Measurements from ENCODE around the gene ASXL3.

The ASXL3 gene

DNA sequence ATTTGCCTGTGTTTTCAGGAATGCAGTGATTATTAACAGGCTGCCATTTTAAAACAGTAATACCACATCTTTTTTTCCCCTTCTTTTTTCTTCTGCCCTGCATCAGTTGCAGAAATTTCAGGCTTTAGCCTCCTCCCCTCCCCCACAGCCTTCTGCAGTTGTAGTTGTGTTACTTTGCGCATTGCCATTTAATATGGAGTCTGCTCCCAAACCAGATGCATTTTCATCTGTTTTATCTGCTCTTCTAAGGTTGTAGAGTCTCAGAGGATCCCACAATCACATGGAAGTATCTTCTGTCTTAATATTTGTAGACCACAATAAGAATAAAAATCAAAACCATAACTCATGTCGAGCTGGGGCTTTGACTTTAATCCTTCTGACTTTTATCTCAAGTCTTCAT is 3.8 kb downstream of the ASXL3 start:
- H2BK120ac ChIP-seq (ENCODE audit: low read depth, low read length), result no peak overlapping the region
- DNase-seq, result no peak
- peaks cover 1% of the 10 kb centered on the region for H3K79me1 ChIP-seq (replicated peaks; ENCODE audit: low read length, poor library complexity, severe bottlenecking)
- no peak overlapping the region for H2BK15ac ChIP-seq (ENCODE audit: low read depth, poor library complexity, severe bottlenecking)
- no peaks in the 10 kb centered on the region for H3K9me3 ChIP-seq (ENCODE audit: control insufficient read depth, low read length)
- H3K14ac ChIP-seq (ENCODE audit: low read length in 2 of 2), result no peak overlapping the region
- peaks cover 5% of the 10 kb centered on the region for H3K4me1 ChIP-seq (ENCODE audit: control insufficient read depth, insufficient read depth, low read depth, low read length)
- no peak overlapping the region for H3K23ac ChIP-seq (ENCODE audit: low read length in 2 of 2)
- H3K4me2 ChIP-seq (ENCODE audit: low read length, poor library complexity, severe bottlenecking), result no peak overlapping the region
- no peak overlapping the region for H2BK12ac ChIP-seq (ENCODE audit: low read length in 2 of 2)
- no peak overlapping the region for H3K27ac ChIP-seq (ENCODE audit: low read length, poor library complexity, severe bottlenecking)
- WGBS, result 86% methylated on average over 1 of the region's 2 CpGs
- no peak overlapping the region for H4K8ac ChIP-seq (ENCODE audit: low read length)
- peaks cover 0 to 12% of the 10 kb centered on the region in 2 experiments for H3K27me3 ChIP-seq (ENCODE audit: control insufficient read depth in 1 of 2, insufficient read depth in 1 of 2, low read length in 2 of 2)
- H3K18ac ChIP-seq (ENCODE audit: low read depth in 1 of 2, low read length in 2 of 2), result no peak overlapping the region
- H3K36me3 ChIP-seq (ENCODE audit: control insufficient read depth in 1 of 2, insufficient read depth in 2 of 2, low read depth in 1 of 2, low read length in 2 of 2), result no peaks in the 10 kb centered on the region
- no peak overlapping the region for H2AFZ ChIP-seq (ENCODE audit: low read depth, low read length)
- H3K4me3 ChIP-seq (ENCODE audit: insufficient read depth in 1 of 2, low read depth in 1 of 2, low read length in 2 of 2), result no peak overlapping the region
- H4K91ac ChIP-seq (ENCODE audit: low read length), result no peak overlapping the region
- H2BK5ac ChIP-seq (ENCODE audit: low read depth, low read length, poor library complexity, severe bottlenecking), result no peak overlapping the region
- H3K9ac ChIP-seq (ENCODE audit: low read length), result no peak overlapping the region
- H2AK5ac ChIP-seq (ENCODE audit: low read length, severe bottlenecking), result no peak overlapping the region
- no peak overlapping the region for H3K4ac ChIP-seq (ENCODE audit: low read depth in 1 of 2, low read length in 2 of 2)

DNA sequence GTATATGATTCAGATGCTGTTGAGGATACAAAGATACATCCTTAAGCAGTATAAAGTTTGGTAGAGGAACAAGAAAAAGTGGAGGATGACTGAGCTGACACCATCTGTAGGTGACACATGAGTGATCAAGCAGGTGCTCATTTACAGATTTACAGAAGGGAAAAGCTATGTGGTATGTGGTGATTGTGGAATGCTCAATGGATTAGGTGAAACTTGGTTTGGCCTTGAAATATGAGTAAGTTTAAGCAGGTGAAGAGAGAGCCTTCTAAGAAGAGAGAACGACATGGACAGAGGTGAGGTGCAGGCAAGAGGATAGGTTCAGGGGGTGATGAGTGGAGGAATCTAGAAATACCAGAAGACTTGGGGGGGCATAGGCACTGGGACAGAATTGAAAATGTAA is 5.9 kb downstream of the ASXL3 start:
- Histone ChIP-seq H3K4ac (ENCODE audit: low read depth in 1 of 2, low read length in 2 of 2) (no peak overlapping the region), H2BK120ac (ENCODE audit: low read depth, low read length) (no peak overlapping the region), H3K23ac (ENCODE audit: low read length in 2 of 2) (no peak overlapping the region), H3K9me3 (ENCODE audit: control insufficient read depth, low read length) (peaks cover 6% of the 10 kb centered on the region), H3K27ac (ENCODE audit: low read length, poor library complexity, severe bottlenecking) (no peak overlapping the region), H3K79me1 (replicated peaks; ENCODE audit: low read length, poor library complexity, severe bottlenecking) (peaks cover 1% of the 10 kb centered on the region), H3K4me3 (ENCODE audit: insufficient read depth in 1 of 2, low read depth in 1 of 2, low read length in 2 of 2) (no peak overlapping the region), H3K27me3 (ENCODE audit: control insufficient read depth in 1 of 2, insufficient read depth in 1 of 2, low read length in 2 of 2) (peaks cover 0 to 7% of the 10 kb centered on the region in 2 experiments), H3K36me3 (ENCODE audit: control insufficient read depth in 1 of 2, insufficient read depth in 2 of 2, low read depth in 1 of 2, low read length in 2 of 2) (no peaks in the 10 kb centered on the region), H3K18ac (ENCODE audit: low read depth in 1 of 2, low read length in 2 of 2) (no peak overlapping the region), H2BK12ac (ENCODE audit: low read length in 2 of 2) (no peak overlapping the region), H4K8ac (ENCODE audit: low read length) (no peak overlapping the region), H4K91ac (ENCODE audit: low read length) (no peak overlapping the region), H3K4me1 (ENCODE audit: control insufficient read depth, insufficient read depth, low read depth, low read length) (peaks cover 3% of the 10 kb centered on the region), H2AK5ac (ENCODE audit: low read length, severe bottlenecking) (no peak overlapping the region), H3K4me2 (ENCODE audit: low read length, poor library complexity, severe bottlenecking) (no peak overlapping the region), H2BK15ac (ENCODE audit: low read depth, poor library complexity, severe bottlenecking) (no peak overlapping the region), H2BK5ac (ENCODE audit: low read depth, low read length, poor library complexity, severe bottlenecking) (no peak overlapping the region), H3K9ac (ENCODE audit: low read length) (no peak overlapping the region), H3K14ac (ENCODE audit: low read length in 2 of 2) (no peak overlapping the region), H2AFZ (ENCODE audit: low read depth, low read length) (no peak overlapping the region)
- WGBS, result 95% methylated on average over 1 of the region's 1 CpG
- no peak for DNase-seq

DNA sequence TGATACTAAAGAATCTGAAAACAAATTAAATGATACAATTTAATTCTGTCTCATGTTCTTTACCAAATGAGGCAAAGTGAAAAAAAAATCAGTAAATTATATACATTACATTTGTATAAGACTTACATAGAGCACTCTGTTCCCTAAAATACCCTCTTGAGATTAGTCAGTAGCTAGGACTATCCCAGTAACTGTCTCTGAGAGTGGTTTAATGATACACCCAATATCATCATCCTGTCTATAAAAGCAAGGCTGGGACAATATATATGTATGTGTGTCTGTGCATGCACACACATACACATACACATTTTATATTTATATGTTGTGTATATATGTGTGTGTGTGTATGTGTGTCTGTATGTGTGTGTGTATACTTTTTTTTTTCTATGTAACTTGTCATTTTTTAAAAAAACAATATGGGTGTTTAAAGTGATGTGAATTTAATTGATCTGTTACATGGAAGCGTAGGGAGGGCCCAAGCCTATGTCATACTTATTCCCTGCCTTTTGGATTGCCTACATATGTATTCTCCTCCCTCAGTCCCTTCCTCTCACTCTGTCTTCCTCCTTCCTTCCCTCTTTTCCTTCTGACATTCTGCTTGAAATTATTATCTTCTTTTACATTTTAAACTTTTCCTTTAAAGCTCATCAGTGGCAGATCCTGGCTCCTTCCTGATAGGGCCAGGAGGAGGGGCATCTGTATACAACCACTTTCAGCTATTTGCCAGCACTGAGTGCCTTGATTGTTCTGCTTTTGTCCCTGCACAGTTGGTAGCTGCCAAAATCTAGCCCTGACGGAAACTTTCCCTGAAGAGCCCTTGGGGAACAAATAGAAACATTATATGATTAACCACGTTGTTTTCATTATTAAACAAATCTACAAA is 6.8 kb downstream of the ASXL3 start:
- 100% methylated on average over 1 of the region's 3 CpGs for WGBS
- H3K36me3 ChIP-seq (ENCODE audit: control insufficient read depth in 1 of 2, insufficient read depth in 2 of 2, low read depth in 1 of 2, low read length in 2 of 2), result no peaks in the 10 kb centered on the region
- no peak overlapping the region for H2AK5ac ChIP-seq (ENCODE audit: low read length, severe bottlenecking)

DNA sequence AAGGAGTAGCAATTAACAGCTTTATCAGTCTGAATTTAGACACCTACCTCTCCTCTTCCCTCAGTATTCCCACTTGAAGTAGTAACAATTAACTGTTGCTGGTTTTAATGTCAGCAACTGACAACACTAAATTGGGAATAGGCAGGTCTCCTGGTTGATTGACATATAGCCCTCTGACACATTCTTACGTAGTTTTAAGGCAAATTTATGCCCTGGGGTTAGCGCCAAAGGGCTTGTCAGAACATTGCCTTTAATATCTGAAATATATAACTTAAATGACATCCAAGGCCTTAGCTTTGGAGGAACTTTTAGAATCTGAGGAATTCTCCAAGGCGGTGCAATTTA is 7.4 kb downstream of the ASXL3 start:
- no peak overlapping the region for H2AK5ac ChIP-seq (ENCODE audit: low read length, severe bottlenecking)
- H3K9ac ChIP-seq (ENCODE audit: low read length), result no peak overlapping the region
- no peak overlapping the region for H3K14ac ChIP-seq (ENCODE audit: low read length in 2 of 2)
- H2BK5ac ChIP-seq (ENCODE audit: low read depth, low read length, poor library complexity, severe bottlenecking), result no peak overlapping the region
- no peak overlapping the region for H3K4me3 ChIP-seq (ENCODE audit: insufficient read depth in 1 of 2, low read depth in 1 of 2, low read length in 2 of 2)
- no peak overlapping the region for H2BK15ac ChIP-seq (ENCODE audit: low read depth, poor library complexity, severe bottlenecking)
- no peak overlapping the region for H3K18ac ChIP-seq (ENCODE audit: low read depth in 1 of 2, low read length in 2 of 2)
- no peak for DNase-seq
- WGBS, result 100% methylated on average over 2 of the region's 3 CpGs
- no peak overlapping the region for H2AFZ ChIP-seq (ENCODE audit: low read depth, low read length)
- H2BK120ac ChIP-seq (ENCODE audit: low read depth, low read length), result no peak overlapping the region
- peaks cover 0 to 3% of the 10 kb centered on the region in 2 experiments for H3K27me3 ChIP-seq (ENCODE audit: control insufficient read depth in 1 of 2, insufficient read depth in 1 of 2, low read length in 2 of 2)
- no peak overlapping the region for H3K27ac ChIP-seq (ENCODE audit: low read length, poor library complexity, severe bottlenecking)
- no peak overlapping the region for H4K8ac ChIP-seq (ENCODE audit: low read length)
- H3K23ac ChIP-seq (ENCODE audit: low read length in 2 of 2), result no peak overlapping the region
- no peaks in the 10 kb centered on the region for H3K4me1 ChIP-seq (ENCODE audit: control insufficient read depth, insufficient read depth, low read depth, low read length)
- peaks cover 6% of the 10 kb centered on the region for H3K9me3 ChIP-seq (ENCODE audit: control insufficient read depth, low read length)
- H3K4me2 ChIP-seq (ENCODE audit: low read length, poor library complexity, severe bottlenecking), result no peak overlapping the region
- H4K91ac ChIP-seq (ENCODE audit: low read length), result no peak overlapping the region
- H2BK12ac ChIP-seq (ENCODE audit: low read length in 2 of 2), result no peak overlapping the region
- no peak overlapping the region for H3K4ac ChIP-seq (ENCODE audit: low read depth in 1 of 2, low read length in 2 of 2)
- no peaks in the 10 kb centered on the region for H3K79me1 ChIP-seq (replicated peaks; ENCODE audit: low read length, poor library complexity, severe bottlenecking)
- H3K36me3 ChIP-seq (ENCODE audit: control insufficient read depth in 1 of 2, insufficient read depth in 2 of 2, low read depth in 1 of 2, low read length in 2 of 2), result no peaks in the 10 kb centered on the region

More for the DNA sequence above, 6.8 kb downstream of the ASXL3 start:
- no peak overlapping the region for H3K9ac ChIP-seq (ENCODE audit: low read length)
- no peak overlapping the region for H4K8ac ChIP-seq (ENCODE audit: low read length)
- H3K14ac ChIP-seq (ENCODE audit: low read length in 2 of 2), result no peak overlapping the region
- H2AFZ ChIP-seq (ENCODE audit: low read depth, low read length), result no peak overlapping the region
- H3K23ac ChIP-seq (ENCODE audit: low read length in 2 of 2), result no peak overlapping the region
- H3K79me1 ChIP-seq (replicated peaks; ENCODE audit: low read length, poor library complexity, severe bottlenecking), result no peaks in the 10 kb centered on the region
- no peak overlapping the region for H2BK12ac ChIP-seq (ENCODE audit: low read length in 2 of 2)
- no peak overlapping the region for H3K18ac ChIP-seq (ENCODE audit: low read depth in 1 of 2, low read length in 2 of 2)
- H3K27ac ChIP-seq (ENCODE audit: low read length, poor library complexity, severe bottlenecking), result no peak overlapping the region
- no peak for DNase-seq
- H3K4me2 ChIP-seq (ENCODE audit: low read length, poor library complexity, severe bottlenecking), result no peak overlapping the region
- no peak overlapping the region for H3K4me3 ChIP-seq (ENCODE audit: insufficient read depth in 1 of 2, low read depth in 1 of 2, low read length in 2 of 2)
- peaks cover 0 to 3% of the 10 kb centered on the region in 2 experiments for H3K27me3 ChIP-seq (ENCODE audit: control insufficient read depth in 1 of 2, insufficient read depth in 1 of 2, low read length in 2 of 2)
- no peak overlapping the region for H2BK5ac ChIP-seq (ENCODE audit: low read depth, low read length, poor library complexity, severe bottlenecking)
- H2BK15ac ChIP-seq (ENCODE audit: low read depth, poor library complexity, severe bottlenecking), result no peak overlapping the region
- no peak overlapping the region for H4K91ac ChIP-seq (ENCODE audit: low read length)
- no peaks in the 10 kb centered on the region for H3K4me1 ChIP-seq (ENCODE audit: control insufficient read depth, insufficient read depth, low read depth, low read length)
- no peak overlapping the region for H3K4ac ChIP-seq (ENCODE audit: low read depth in 1 of 2, low read length in 2 of 2)
- peaks cover 6% of the 10 kb centered on the region for H3K9me3 ChIP-seq (ENCODE audit: control insufficient read depth, low read length)
- H2BK120ac ChIP-seq (ENCODE audit: low read depth, low read length), result no peak overlapping the region

Data from mesenchymal stem cell (in vitro differentiated cells and primary cell).